ENCODE data around the gene P3H2.

P3H2 gene

GRCh38 chr3:190003068-190003467 lies 117.6 kb downstream of the P3H2 start:
- H2AFZ ChIP-seq (ENCODE audit: low read depth, low read length) = no peak overlapping the region
- no peak overlapping the region for H3K4me3 ChIP-seq (ENCODE audit: low read depth in 1 of 2, low read length in 2 of 2)
- H3K27me3 ChIP-seq (ENCODE audit: insufficient read depth, low read length, poor library complexity) = peaks cover 6% of the 10 kb centered on the region
- H3K36me3 ChIP-seq (ENCODE audit: insufficient read depth, low read length) = no peaks in the 10 kb centered on the region
- no peaks in the 10 kb centered on the region for H3K4me1 ChIP-seq (ENCODE audit: insufficient read depth, low read length)
- H3K27ac ChIP-seq (ENCODE audit: low read length) = no peak overlapping the region
- TF ChIP-seq EZH2 (IDR thresholded peaks at IDR 0.05; ENCODE audit: borderline replicate concordance, low read depth, low read length, severe bottlenecking) (no peak), CTCF (IDR thresholded peaks at IDR 0.05; ENCODE audit: borderline replicate concordance, extremely low read depth, low read length, poor library complexity, severe bottlenecking) (no peak)
- ATAC-seq (ENCODE audit: insufficient read depth, low read depth) (no peak), DNase-seq (no peak)
- no peaks in the 10 kb centered on the region for H3K79me2 ChIP-seq (ENCODE audit: insufficient read depth, low read length)
- H4K20me1 ChIP-seq (ENCODE audit: insufficient read depth, low read length) = no peaks in the 10 kb centered on the region
- H3K9ac ChIP-seq (ENCODE audit: low read depth, low read length) = no peak overlapping the region
- H3K9me3 ChIP-seq (ENCODE audit: insufficient read depth, low read length, severe bottlenecking) = no peaks in the 10 kb centered on the region
- H3K4me2 ChIP-seq (ENCODE audit: insufficient read depth, low read length) = no peak overlapping the region

- Histone ChIP-seq H3K27ac (ENCODE audit: low read length) (no peak overlapping the region), H3K4me2 (ENCODE audit: insufficient read depth, low read length) (no peak overlapping the region), H3K79me2 (ENCODE audit: insufficient read depth, low read length) (no peaks in the 10 kb centered on the region), H2AFZ (ENCODE audit: low read depth, low read length) (no peak overlapping the region), H3K9me3 (ENCODE audit: insufficient read depth, low read length, severe bottlenecking) (no peaks in the 10 kb centered on the region), H3K9ac (ENCODE audit: low read depth, low read length) (no peak overlapping the region), H3K36me3 (ENCODE audit: insufficient read depth, low read length) (no peaks in the 10 kb centered on the region), H3K27me3 (ENCODE audit: insufficient read depth, low read length, poor library complexity) (peaks cover 6% of the 10 kb centered on the region), H3K4me3 (ENCODE audit: low read depth in 1 of 2, low read length in 2 of 2) (no peak overlapping the region), H3K4me1 (ENCODE audit: insufficient read depth, low read length) (no peaks in the 10 kb centered on the region), H4K20me1 (ENCODE audit: insufficient read depth, low read length) (no peaks in the 10 kb centered on the region)
- TF ChIP-seq CTCF (IDR thresholded peaks at IDR 0.05; ENCODE audit: borderline replicate concordance, extremely low read depth, low read length, poor library complexity, severe bottlenecking) (no peak), EZH2 (IDR thresholded peaks at IDR 0.05; ENCODE audit: borderline replicate concordance, low read depth, low read length, severe bottlenecking) (no peak)
- DNase-seq (no peak), ATAC-seq (ENCODE audit: insufficient read depth, low read depth) (no peak)
Measured at GRCh38 chr3:190001426-190001825, 119.3 kb downstream of the P3H2 start.

GRCh38 chr3:190000861-190001196 lies 119.9 kb downstream of the P3H2 start:
- Histone ChIP-seq H3K79me2 (ENCODE audit: insufficient read depth, low read length) (no peaks in the 10 kb centered on the region), H2AFZ (ENCODE audit: low read depth, low read length) (no peak overlapping the region), H3K27ac (ENCODE audit: low read length) (no peak overlapping the region), H3K4me1 (ENCODE audit: insufficient read depth, low read length) (no peaks in the 10 kb centered on the region), H3K4me2 (ENCODE audit: insufficient read depth, low read length) (no peak overlapping the region), H3K36me3 (ENCODE audit: insufficient read depth, low read length) (no peaks in the 10 kb centered on the region), H3K9me3 (ENCODE audit: insufficient read depth, low read length, severe bottlenecking) (no peaks in the 10 kb centered on the region), H3K27me3 (ENCODE audit: insufficient read depth, low read length, poor library complexity) (peaks cover 6% of the 10 kb centered on the region), H3K4me3 (ENCODE audit: low read depth in 1 of 2, low read length in 2 of 2) (no peak overlapping the region), H3K9ac (ENCODE audit: low read depth, low read length) (no peak overlapping the region), H4K20me1 (ENCODE audit: insufficient read depth, low read length) (no peaks in the 10 kb centered on the region)
- DNase-seq (no peak), ATAC-seq (ENCODE audit: insufficient read depth, low read depth) (no peak)
- TF ChIP-seq CTCF (IDR thresholded peaks at IDR 0.05; ENCODE audit: borderline replicate concordance, extremely low read depth, low read length, poor library complexity, severe bottlenecking) (no peak), EZH2 (IDR thresholded peaks at IDR 0.05; ENCODE audit: borderline replicate concordance, low read depth, low read length, severe bottlenecking) (no peak)
